GM18858 (cell line): ENCODE results near the gene CMKLR1.
A peak's percentile ranks its signal among the peaks of the same experiment; 100 is the strongest.

Experiments
- ATAC-seq: cut with Tn5 transposase; IDR thresholded peaks from one replicate; pipeline ENCODE4 v1.9.1; 2021; ENCODE audit not compliant: unreplicated experiment

Gene CMKLR1

DNA sequence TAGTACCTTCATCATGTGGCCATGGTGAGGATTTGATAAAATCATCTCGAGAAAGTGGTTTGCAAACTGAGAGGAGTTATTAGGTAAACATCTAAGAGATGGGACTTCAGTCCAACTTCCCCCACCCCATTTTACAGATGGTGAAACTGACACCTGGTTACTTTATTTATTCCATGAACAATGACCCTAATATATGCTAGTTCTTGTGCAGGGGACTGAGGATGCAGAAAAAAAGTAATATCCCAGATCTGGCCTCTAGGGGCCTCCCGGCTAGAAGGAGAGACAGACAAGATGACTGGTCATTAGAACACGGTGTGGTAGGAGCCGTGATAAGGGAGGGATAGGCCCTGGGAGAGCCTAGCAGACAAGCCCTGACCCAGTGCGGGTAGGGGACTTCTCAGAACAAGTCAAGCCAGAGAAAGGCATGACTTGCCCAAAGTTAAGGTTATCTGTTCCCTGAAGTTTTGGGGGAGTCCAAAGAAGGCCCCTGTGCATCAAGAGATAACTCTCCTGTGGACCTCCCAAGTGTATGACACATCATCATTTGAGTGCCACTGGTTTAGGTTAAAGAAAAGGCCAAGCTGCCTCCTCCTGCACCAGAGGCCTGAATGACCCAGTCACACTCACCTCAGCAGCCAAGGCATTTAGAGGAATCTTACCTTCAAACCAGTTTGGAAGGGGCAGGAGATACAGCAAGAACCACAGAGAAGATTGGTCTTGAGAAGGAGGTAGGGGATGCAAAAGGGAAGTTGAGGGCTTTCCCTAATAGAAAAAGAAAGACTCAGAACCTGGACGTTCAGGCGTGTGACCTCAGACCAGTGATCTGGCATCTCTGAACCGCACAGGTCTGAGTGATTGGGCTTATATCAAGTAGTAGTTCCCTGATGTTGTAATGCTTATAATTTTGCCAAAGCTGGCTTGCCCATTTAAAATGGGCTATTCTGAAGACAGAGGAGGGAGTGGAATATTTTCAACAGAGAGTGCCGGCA is 1.6 kb downstream of the CMKLR1 start:
- ATAC-seq: no peak

DNA sequence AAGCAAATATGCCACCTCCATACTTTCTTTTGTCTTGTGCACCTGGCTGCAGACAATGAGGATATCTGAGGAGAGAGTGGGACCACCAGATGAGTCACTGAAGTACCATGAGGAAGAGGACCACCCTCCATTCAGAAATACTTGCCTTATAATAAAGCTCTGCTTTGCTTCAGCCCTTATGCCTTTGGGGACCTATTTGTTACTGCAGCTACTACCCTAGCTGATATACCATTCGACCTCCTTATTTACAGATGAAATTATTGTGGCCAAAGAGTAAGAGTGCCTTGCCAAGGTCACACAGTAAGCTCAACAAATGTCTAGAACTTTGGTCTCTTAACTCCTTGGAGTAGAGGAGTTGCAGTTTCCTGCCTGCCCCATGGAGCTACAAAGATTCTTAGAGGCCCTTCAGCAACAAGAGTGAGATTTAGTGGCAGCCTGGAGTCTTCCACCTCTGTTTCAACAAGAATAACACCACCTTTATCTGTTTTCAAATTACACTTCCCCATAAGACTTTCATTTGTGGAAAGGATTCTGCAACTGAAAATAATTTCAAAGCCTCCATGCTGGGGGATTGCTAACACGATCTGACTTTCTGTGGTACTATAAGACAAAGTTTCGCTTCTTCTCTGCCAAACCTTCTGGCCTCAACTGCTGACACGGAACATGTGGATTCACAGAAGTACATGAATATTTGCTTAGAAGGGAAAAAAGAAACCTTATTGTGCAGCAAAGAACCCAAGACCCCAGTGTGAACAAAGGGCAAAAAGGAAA is 3.6 kb downstream of the CMKLR1 start:
- ATAC-seq: peak; percentile 52

DNA sequence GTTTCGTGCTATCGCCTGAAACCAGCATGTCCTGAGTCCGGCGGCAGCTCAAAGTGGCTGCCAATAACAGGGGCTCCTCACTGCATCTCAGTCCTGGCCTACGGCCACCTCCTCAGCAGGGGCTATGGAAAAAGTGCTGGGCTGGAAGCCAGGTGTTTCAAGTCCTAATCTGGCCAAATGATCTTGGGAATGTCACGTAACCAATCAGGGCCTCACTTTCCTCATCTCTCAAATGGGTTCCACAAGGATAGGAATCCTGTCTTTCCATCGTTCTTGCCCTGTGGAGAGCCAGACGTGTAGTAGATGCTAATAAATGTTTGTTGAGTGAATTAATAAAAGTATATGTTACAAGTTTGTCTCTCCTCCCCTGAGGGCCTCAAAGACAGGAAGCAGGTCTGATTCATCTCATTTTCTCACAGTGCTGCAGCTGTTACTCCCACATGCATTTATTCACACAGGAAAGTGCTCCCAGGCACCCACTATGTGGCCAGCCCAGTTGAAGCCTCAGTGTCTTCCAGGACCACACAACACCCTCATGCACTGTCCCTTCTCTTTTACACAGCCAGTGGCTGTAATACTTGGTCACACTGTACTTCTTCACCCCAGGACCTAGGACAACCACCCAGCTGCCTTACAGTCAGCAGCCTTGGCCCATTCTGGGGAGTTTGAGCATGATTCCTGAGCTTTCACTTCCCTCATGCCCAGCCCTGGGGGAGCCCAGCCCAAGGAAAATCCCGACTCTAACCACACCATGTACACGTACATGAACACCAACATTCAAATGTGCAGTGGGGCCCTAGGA is 5.0 kb downstream of the CMKLR1 start:
- ATAC-seq: no peak

DNA sequence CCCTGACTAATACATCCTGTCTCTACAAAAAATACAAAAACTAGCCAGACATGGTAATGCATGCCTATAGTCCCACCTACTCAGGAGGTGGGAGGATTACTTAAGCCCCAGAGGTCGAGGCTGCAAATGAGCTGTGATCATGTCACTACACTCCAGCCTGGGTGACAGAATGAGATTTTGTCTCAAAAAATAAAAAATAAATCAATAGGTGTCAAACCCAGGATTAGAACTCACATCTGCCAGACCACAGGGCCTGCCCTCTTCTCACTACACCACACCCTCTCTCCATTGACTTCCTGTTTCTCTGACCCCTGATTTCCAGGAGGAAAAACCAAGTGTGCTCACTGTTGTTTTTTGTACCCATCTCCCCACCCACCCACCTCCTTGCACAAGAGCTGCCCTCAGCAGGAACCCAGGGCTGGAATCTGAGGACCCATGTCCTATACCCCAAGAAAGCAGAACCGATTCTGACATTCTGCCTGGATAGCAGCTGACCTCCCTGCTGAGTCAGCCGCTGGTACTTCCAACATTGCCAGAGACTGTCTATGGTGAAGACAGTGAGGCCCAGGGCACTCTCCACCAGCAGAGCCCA is 6.2 kb downstream of the CMKLR1 start:
- ATAC-seq: no peak

DNA sequence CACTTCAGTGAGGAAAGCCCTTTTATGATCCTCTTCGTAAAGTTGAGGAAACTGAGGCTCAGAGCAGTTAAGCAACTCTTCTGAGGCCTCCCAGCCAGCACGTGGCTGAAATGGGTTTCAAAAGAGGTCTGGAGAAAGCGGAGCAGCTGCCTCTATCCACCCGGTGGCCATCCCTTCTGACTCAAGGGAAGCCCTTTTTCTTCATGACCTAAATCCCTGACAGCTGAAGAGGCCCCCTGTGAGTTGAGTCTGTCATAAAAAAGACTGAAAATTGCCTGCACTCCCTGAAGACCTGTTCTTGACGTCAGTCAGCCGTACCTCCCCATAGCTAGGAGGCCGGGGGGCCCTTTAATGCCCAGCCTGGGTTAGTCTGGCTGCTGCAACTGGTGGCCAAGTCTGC is 10.7 kb downstream of the CMKLR1 start:
- ATAC-seq: no peak

DNA sequence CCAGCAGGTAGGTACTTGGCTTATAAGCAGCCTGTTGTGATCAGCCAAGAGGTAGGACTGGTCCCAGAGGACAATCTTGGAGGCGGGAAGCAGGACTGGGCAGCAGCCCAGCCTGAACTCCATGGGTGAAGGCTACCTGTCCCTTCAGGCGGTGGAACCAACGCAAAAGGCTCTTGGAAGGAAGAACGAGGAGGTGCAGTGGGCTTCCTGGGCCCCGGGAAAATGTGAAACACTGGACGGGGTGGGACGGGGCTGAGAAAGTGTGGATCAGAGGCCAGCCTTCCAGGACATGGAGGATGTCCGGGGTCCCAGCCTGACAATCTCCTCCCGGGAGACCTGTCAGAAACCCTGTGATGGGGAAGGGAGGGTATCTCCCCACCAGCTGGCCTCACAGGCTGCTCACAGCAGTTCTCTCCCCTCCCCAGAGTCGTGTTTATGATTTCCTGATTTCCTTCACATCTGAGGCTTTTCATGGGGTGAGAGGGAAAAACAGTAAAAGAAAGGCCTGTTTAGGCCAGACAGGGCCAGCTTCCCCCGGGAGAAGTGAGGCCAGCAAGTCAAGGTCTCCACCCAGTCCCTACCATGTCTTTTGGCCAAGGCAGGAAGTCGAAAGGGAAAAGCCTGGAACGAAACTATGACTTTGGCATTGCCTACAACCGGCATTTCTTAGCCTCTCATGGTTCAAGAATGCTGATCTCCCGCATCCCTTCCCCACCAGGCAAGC is 11.3 kb downstream of the CMKLR1 start:
- no peak for ATAC-seq

DNA sequence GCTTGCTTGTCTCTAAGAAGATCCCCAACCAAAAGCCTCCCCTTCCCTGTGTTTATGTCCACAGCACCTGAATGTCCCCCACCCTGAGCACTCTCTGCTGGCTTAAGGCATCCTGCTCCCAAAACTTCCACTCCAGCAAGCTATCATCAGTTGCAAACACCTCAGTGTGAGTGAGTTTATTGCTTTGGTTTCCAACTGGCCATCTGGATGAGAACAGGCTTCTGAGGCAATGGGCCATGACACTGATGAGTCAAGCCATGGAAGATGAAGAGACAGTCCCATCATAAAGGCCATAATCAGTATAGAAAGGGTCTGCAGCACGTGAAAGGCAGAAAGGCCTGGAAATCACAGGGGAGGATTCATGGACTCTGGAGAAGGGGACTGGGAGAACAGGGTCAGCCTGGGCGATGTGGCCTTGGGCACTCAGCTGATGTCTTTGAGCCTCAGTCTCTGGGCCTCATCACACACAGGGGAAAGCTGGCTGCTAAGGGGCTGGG is 12.8 kb downstream of the CMKLR1 start:
- ATAC-seq: no peak

DNA sequence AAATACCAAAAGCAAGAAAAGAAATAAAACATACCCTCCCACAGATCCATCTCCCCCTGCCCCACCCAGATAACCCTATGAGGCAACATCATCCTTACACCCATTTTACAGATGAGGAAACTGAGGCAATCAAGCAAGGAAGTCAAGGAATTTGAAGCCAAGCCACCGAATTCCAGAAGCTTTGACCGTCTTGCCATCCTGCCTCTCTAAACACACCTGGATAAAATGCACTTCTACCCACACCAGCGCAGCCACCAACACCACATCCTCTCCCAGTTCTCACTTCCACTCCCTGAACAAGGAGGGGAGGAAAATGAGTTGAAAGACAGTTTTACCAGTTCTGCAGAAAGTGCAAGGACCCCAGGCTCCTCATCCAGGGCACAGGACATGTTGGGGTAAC is 13.6 kb downstream of the CMKLR1 start:
- no peak for ATAC-seq

DNA sequence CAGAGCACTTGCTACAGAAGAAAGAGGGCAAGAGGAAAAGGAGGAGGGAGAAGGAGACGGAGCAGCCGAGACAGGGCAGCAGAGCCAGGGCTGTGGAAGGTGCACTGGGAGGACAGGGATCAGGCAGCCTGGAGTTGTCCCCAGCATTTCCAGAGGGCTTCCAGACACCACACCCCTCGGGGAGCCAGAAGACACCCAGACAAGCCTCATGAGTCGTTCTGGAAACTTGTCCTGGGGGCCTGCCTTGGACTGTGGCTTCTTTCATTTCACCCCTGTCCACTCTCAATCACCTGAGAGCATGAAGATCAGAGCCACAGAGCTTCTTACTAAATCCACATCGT is 14.1 kb downstream of the CMKLR1 start:
- ATAC-seq: no peak

DNA sequence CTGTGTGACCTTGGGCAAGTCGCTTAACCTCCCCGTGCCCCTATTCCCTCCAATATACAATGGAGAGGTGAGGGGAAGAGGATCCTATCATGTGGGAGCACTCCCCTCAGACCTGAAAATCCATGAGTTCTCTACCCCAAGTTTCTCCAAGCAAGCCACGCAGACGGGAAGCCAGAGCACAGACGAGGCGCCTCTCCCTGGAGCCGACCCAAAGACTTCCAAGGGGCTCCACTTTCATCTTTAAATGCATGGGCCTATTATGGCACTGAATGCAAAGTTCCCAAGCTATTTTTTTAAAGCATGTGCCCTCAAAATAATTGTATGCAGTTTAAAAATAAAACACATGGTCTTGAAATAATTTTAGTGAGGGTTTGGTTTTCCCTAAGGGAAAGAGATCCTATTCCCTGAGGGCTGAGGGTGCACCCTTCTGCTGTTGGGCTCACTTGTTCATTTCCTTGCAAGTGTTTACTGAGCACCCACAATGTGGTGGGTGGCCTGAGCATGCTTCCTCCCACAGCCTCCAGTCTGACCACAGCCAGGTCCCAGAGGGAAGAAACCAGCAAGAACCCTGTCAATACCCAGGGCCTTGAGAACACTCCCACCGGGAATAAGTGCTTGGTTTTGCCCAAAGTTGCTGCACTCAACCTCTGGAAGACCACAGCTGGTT is 14.6 kb downstream of the CMKLR1 start:
- no peak for ATAC-seq

DNA sequence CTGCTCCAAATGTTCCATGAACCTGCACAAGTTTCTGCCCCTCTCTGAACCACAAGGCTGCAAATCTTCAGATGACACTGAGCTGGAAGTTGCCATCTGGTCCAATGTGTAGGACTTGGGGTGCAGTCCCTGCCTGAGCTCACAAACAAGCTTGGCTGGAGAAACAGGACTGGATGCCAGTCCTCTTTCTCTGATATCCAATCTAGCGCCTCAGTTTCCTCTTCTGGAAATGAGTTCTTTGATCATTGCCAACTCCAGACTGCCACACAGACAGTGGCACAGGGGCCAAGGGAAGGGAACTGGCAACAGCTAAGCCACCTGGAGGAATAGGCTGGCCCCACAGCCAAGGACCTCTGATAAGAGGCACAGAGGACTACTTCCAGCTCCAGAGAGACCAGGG is 15.5 kb downstream of the CMKLR1 start:
- ATAC-seq: no peak

DNA sequence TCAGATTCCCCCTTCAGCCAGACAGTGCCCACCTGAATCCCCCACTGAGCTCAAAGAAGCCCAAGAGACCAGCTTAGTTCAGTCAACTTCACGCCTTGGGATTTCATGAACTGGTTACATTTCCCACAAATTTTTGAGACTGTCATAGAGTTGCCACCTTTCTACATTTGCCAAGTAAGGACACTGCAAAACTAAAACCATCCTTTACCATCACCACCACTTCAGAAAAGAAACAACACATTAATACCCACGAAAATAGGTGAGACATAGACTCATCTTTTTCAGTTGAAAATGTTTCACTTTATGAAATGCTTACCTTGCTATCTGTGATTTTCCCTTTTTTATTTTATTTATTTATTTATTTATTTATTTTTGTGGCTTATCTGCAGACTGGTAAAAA is 16.1 kb downstream of the CMKLR1 start:
- ATAC-seq: no peak

DNA sequence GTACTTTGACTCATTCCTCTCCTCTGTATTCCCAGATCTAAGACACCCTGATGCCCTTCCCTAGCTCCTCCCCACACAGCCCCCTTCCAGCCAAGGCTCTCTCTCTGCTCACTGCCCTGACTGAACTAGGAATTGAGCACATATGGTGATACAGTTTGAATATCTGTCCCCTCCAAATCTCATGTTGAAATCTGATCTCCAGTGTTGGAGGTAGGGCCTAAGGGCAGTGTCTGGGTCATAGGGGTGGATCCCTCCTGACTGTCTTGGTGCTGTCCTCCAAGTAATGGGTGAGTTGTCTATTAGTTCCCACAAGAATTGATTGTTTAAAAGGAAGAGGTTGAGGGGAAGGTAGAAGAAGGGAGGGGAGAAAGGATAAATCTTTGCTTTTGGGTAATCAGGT is 17.4 kb downstream of the CMKLR1 start:
- ATAC-seq: no peak

DNA sequence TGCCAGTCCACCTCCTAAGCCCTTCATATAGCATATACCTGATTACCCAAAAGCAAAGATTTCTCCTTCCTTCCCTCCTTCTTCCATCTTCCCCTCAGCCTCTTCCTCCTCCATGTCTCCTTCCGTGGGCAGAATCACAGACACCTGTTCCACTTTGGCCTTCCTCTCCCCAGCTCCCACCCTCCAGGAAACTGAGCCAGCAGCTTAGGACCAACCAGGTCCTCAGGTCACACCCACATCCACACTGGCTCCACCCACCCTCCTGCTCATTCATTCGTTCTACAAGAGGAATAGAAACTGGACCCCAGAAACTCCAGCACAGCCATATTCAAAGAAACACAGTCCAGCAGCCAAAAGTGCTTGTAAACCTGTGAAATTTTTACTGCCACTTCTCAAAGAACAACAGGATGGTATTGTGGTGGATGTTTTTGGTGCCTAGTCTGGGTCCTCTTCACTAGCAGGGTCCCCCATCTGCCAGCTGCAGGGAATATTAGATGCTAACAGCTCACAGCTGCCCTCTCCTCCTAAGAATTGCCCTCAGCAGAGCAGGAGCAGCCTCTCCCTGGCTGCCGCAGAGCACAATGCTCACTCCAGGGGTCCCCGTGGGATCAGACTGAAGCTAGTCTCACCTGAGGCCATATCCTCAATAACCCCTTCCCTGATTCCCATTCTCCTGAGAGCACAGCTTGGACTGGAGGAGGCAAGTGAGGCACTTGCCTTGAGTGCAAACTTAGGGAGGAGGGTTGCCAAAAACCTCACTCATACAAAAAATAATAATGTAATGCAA is 18.4 kb downstream of the CMKLR1 start:
- peak; percentile 47 for ATAC-seq

DNA sequence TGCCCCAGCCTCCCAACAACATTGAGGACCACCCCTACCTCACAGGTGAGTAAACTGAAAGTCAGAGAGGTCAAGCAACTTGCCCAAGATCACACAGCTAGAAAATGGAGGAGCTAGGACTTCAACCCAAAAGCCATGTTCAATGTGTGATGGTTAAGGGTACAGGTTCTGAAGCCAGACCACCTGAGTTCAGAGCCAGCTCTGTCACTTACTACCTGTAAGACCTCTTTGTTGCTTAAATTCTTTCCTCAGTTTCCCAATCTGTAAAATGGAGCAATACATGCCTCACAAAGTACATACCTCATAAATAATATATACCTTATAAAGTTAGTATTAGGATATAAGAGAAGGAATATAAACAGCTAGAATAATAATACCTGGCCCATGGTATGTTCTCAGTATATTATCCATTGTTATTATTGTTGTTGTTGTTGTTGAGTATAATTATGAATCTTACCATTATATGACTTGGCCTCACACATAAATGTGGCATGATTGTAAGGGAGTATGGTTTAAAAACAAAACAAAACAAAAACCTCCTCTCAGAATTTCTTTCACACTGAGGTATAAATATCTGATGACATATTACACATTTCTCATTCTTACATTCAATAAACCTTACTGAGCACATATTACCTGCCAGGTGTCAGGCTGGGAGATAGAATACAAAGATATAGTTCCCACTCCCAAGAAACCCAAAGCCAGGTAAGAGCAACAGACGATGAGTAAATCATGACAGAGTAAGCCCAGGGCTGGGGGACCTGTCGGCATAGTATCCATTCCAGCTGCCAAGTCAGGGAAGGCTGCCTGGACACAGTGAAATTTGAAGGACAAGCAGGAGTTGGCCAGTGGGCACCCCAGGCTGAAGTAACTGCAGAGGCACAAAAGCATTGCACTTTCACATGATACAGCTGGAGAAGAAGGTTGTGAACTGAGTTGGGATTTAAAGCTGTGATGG is 19.6 kb downstream of the CMKLR1 start:
- ATAC-seq: no peak

DNA sequence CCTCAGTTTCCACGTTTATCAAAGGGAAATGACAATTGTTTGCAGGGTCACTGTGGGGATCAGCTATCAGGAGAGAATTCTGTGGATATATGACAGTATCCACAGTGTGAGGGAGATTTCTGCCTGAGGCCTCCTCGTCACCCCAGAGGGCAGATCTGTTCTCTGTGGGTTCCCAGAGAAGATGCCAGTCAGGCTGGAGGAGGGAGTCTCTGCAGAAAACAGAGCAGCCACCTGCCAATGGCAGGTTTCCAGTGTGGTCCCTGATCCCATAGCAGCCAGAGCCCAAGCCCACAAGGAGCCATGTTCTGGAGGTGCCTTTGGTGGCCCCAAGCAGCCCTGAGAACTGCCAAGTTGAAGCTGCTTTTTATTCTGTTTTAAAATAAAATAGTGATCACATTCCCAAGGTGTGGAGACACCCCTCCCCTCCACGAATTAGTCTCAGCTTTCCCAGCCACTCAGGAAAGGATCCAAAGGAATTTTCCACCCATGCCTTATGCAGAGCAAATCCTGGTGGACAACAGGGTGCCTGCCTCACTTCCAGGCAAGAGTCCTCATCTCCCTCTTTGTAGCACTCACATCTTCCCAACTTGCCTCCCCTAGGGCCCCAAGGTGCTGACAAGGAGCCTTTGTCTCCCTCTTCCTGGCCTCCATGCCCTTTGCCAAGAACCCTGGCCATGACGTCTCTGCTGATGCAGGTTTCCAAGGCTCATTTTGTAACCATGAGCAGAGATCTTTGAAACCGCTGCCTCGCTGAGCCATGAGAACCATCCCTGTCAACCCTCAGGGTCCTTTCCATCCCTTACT is 20.4 kb downstream of the CMKLR1 start:
- ATAC-seq: no peak
